HL-60 (cell line): ENCODE results near the gene IZUMO1.
A peak's percentile ranks its signal among the peaks of the same experiment; 100 is the strongest.

Source experiments
- DNase-seq, 2 experiments: peaks; one replicate each; pipeline ENCODE4 v3.0.0-alpha.2; 2010 to 2020; ENCODE audit warnings: low read depth in 1 of 2, low spot score in 1 of 2
- H3K27ac ChIP-seq: fragments of 250-450 bp; sonication (Bioruptor Pico); replicated peaks from 2 replicates; pipeline ENCODE4 v1.5.1; 2020; ENCODE audit warnings: mild to moderate bottlenecking, moderate library complexity
- H3K27me3 ChIP-seq: fragments of 250-450 bp; sonication (Bioruptor Pico); 2 replicates; pipeline ENCODE4 v1.5.1; 2021; ENCODE audit warnings: mild to moderate bottlenecking, moderate library complexity; ENCODE audit not compliant: insufficient read depth, poor library complexity, severe bottlenecking
- H3K4me3 ChIP-seq: replicated peaks from 2 replicates; pipeline ENCODE4 v1.5.1; 2011; ENCODE audit warnings: mild to moderate bottlenecking, control low read depth, low read length; ENCODE audit not compliant: insufficient read depth
- CTCF ChIP-seq: IDR thresholded peaks from one replicate; pipeline ENCODE4 v1.5.1; 2011; ENCODE audit warnings: low read length, control low read depth, inconsistent platforms; ENCODE audit not compliant: insufficient read depth
- GABPA ChIP-seq: IDR thresholded peaks from 2 replicates; pipeline ENCODE4 v1.6.1; 2012; ENCODE audit warnings: low read depth
- POLR2AphosphoS5 ChIP-seq: IDR thresholded peaks from 2 replicates; pipeline ENCODE4 v1.6.1; 2012; ENCODE audit warnings: low read depth
- REST ChIP-seq: IDR thresholded peaks from 2 replicates; pipeline ENCODE4 v1.6.1; 2012; ENCODE audit warnings: low read depth; ENCODE audit not compliant: insufficient replicate concordance
- SPI1 ChIP-seq: IDR thresholded peaks from 2 replicates; pipeline ENCODE4 v1.6.1; 2012; ENCODE audit warnings: low read depth, mild to moderate bottlenecking, borderline replicate concordance

Gene IZUMO1

DNA sequence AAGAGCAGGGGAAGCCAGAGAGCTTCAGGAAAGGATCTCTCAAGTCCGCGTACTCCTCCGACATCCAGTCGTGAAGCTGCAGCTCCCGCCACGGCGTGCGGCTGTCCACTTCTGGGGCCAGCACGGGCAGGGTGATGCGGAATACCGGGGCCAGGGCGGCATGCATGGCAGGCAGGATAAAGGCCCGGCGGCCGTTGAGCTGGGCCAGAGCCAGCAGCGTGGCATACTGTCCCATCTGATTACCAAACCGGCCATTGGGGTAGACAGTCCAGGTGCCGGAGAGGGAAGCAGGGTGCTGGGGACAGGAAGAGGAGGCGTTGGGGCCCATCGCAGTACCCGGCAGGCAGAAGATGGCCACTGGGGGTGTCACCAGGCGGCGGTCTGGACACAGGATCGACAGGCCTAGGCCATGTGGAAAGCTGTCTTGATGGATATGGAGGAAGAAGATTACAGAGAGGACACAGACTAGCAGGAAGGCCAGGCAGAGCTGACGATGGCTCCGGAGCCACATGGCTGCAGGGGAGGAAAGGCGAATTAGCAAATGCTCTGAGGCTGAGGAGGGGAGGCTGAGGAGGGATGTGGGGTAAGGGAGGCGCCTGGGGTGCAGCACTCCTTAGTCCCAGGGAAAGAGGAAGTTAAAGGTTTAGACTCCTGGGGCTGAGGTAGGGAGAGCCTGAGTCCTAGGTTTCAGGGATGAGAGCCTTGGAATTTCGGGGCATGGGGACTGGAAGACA lies 4.2 kb upstream of the IZUMO1 start:
- H3K27ac ChIP-seq = no peak overlapping the region

DNA sequence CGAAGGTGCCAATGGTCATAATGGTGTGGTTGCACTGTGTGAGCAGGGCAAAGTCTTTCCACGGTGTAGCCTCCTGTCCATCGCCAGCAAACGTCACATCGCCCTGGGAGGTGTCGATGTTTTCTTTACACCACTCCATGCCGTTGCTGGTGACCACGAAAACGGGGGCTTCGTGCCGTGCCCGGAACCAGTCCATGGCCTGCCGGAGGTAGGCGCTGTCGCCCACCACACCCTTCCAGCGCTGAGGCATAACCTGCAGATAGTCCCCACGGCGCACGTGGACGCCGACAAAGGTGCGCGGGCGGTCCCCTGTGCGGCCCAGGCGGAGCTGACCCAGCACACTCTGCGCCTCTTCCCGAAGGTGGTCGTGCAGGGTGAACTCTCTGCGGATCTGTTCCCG lies 3.6 kb upstream of the IZUMO1 start:
- no peak for DNase-seq
- no peak overlapping the region for H3K27ac ChIP-seq
- no peak overlapping the region for H3K4me3 ChIP-seq
- TF ChIP-seq REST (no peak), POLR2AphosphoS5 (no peak), GABPA (no peak), SPI1 (no peak), CTCF (no peak)
- H3K27me3 ChIP-seq = peaks cover 36% of the 10 kb centered on the region

More for the DNA sequence above, 4.2 kb upstream of the IZUMO1 start:
- TF ChIP-seq POLR2AphosphoS5 (no peak), SPI1 (no peak), CTCF (no peak), REST (no peak), GABPA (no peak)
- peak in 1 of 2 experiments; percentile 25 for DNase-seq
- Histone ChIP-seq H3K4me3 (no peak overlapping the region), H3K27me3 (peaks cover 36% of the 10 kb centered on the region)

- TF ChIP-seq REST (no peak), GABPA (no peak), SPI1 (no peak), POLR2AphosphoS5 (no peak), CTCF (no peak)
- Histone ChIP-seq H3K4me3 (no peak overlapping the region), H3K27ac (no peak overlapping the region), H3K27me3 (peaks cover 36% of the 10 kb centered on the region)
- DNase-seq = no peak
Observed at GRCh38 chr19:48749571-48750198, 3.0 kb upstream of the IZUMO1 start.
